ENCODE results near the gene FLT3LG. TPM values are rescaled to one million over a fixed set of nuclear protein-coding genes. Genes with fewer than 3 reads are reported as not detected.

FLT3LG gene
- total RNA-seq, 1 donor from 2014 or later, result 0.81 TPM

DNA sequence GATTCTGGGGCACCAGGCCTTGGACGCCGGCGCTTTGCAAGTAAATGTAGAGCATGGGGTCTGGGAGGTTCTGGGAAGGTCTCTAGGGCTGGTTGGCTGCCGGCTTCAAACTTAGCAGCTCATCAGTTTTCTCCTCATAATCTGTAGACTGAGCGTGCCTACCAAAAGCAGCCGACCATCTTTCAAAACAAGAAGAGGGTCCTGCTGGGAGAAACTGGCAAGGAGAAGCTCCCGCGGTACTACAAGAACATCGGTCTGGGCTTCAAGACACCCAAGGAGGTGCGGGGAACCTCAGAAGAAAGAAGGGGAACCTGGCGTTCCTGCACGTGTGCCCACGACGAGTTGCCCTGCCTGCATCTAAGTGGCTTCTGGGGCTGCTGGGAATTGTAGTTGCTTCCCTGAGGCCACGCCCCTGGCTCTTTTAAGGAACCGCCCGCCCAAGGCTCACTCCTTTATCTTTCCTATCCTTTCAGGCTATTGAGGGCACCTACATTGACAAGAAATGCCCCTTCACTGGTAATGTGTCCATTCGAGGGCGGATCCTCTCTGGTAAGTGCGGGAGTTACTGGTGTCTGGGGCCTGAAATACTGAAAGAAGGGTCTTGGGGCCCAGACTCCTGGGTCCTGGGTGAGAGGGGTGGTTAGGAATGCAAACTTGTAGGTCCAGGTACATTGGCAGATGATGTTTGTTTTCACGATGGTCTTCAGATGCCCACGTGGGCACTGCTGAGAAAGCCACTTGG is 23.2 kb downstream of the FLT3LG start:
- DNase-seq (ENCODE audit: low read depth), result no peak
- H3K4me3 ChIP-seq (ENCODE audit: low read depth, low read length), result peak overlapping the region; percentile 80
- TF ChIP-seq, protein P1, sequence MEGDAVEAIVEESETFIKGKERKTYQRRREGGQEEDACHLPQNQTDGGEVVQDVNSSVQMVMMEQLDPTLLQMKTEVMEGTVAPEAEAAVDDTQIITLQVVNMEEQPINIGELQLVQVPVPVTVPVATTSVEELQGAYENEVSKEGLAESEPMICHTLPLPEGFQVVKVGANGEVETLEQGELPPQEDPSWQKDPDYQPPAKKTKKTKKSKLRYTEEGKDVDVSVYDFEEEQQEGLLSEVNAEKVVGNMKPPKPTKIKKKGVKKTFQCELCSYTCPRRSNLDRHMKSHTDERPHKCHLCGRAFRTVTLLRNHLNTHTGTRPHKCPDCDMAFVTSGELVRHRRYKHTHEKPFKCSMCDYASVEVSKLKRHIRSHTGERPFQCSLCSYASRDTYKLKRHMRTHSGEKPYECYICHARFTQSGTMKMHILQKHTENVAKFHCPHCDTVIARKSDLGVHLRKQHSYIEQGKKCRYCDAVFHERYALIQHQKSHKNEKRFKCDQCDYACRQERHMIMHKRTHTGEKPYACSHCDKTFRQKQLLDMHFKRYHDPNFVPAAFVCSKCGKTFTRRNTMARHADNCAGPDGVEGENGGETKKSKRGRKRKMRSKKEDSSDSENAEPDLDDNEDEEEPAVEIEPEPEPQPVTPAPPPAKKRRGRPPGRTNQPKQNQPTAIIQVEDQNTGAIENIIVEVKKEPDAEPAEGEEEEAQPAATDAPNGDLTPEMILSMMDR (conservative IDR thresholded peaks at IDR 0.05; ENCODE audit: low read depth, low read length), result no peak

DNA sequence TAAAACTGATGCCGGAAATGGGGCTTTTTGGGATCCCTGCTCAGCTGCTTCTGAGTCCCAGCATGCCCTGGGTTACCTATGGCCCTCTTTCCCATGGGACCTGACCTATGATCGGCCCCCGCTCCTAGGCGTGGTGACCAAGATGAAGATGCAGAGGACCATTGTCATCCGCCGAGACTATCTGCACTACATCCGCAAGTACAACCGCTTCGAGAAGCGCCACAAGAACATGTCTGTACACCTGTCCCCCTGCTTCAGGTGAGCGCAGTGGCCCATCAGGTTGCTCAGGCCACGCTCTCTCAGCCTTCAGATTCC is 23.7 kb downstream of the FLT3LG start:
- H3K4me3 ChIP-seq (ENCODE audit: low read depth, low read length), result peak overlapping the region; percentile 80
- TF ChIP-seq, protein P1 (conservative IDR thresholded peaks at IDR 0.05; ENCODE audit: low read depth, low read length), result no peak

DNA sequence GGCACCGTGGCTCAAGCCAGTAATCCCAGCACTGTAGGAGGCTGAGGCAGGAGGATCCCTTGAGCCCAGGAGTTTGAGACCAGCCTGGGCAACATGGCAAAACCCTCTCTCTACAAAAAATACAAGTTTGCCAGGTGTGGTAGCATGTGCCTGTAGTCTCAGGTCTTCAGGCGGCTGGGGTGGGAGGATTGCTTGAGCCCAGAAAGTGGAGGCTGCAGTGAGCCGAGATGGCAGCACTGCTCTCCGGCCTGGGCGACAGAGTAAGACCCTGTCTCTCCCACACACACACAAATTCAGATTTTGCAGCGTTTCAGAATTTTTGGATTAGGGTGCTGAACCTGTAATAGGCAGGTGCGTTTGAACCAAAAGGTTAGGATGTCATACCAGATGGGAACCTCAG is 24.5 kb downstream of the FLT3LG start:
- DNase-seq (ENCODE audit: low read depth), result no peak
- TF ChIP-seq, protein P1 (conservative IDR thresholded peaks at IDR 0.05; ENCODE audit: low read depth, low read length), result no peak
- H3K4me3 ChIP-seq (ENCODE audit: low read depth, low read length), result no peak overlapping the region

More for the DNA sequence above, 23.7 kb downstream of the FLT3LG start:
- no peak for DNase-seq (ENCODE audit: low read depth)

DNA sequence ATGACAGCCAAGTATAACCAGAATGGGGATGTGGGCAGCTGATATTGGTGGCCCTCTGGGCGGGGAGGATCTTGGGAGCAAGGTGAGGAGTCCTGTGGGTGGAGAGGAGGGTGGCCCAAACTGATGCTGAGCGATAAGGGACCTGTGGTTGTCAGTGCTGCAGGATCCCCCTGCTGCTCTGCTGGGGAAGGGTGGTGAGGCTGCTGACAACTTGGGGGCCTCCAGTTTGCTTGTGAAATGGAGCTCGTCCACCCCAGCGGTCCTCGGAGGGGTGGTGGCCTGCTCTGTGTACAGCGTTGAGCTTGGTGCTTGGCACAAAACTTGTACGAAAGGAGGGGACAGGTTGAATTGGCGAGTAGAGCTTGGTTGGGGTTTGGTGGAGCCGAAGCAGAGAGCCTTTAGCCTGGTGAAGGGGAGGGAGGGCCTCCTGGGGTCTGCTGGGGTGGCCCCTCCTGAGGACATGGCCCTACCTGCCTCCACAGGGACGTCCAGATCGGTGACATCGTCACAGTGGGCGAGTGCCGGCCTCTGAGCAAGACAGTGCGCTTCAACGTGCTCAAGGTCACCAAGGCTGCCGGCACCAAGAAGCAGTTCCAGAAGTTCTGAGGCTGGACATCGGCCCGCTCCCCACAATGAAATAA is 25.1 kb downstream of the FLT3LG start:
- TF ChIP-seq, protein P1 (conservative IDR thresholded peaks at IDR 0.05; ENCODE audit: low read depth, low read length), result no peak
- DNase-seq (ENCODE audit: low read depth), result no peak
- H3K4me3 ChIP-seq (ENCODE audit: low read depth, low read length), result no peak overlapping the region

DNA sequence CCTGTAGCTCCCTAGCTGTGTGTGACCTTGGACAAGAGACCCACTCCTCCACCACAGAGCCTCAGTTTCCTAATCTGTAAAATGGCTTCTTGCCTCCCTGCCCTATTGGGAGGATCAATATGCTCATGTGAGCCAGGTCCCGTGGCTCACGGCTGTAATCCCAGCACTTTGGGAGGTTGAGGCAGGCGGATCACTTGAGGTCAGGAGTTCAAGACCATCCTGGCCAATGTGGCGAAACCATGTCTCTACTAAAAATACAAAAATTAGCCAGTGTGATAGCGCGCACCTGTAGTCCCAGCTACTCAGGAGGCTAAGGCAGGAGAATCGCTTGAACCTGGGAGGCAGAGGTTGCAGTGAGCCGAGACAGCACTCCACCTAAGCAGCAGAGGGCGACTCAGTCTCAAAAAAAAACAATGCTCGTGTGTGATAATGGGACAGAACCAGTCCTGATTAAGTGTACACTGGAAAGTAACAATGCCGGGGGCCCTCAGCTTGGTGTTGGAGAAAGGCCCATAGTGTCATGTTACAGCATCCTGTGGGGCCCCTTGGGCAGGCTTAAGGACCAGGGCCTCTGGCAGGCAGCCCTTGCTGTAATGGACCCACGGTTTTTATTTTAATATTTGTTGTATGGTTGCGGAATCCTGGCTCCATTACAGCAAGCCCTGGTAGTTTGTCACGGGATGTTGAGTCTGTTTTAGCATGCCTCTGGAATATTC is 29.0 kb downstream of the FLT3LG start:
- H3K4me3 ChIP-seq (ENCODE audit: low read depth, low read length), result no peak overlapping the region
- TF ChIP-seq, protein P1 (conservative IDR thresholded peaks at IDR 0.05; ENCODE audit: low read depth, low read length), result peak; percentile 67
- no peak for DNase-seq (ENCODE audit: low read depth)

DNA sequence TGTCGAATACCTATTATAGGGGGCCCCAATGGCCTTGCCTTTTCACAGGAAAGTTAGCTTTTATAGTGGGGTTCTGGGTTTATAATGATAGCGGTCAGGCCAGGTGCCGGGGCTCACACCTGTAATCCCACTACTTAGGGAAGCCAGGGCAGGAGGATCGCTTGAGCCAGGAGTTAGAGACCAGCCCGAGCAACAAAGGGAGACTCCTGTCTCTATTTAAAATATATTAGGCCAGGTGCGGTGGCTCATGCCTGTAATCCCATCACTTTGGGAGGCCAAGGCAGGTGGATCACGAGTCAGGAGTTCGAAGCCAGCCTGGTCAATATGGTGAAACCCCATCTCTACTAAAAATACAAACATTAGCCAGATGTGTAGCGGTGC is 29.6 kb downstream of the FLT3LG start:
- H3K4me3 ChIP-seq (ENCODE audit: low read depth, low read length), result no peak overlapping the region
- TF ChIP-seq, protein P1 (conservative IDR thresholded peaks at IDR 0.05; ENCODE audit: low read depth, low read length), result no peak
- DNase-seq (ENCODE audit: low read depth), result no peak
